Endothelial cell (in vitro differentiated cells): Measurements from ENCODE around the gene PDS5B. TPM values are rescaled to one million over a fixed set of nuclear protein-coding genes. Genes with fewer than 3 reads are reported as not detected.

ENCODE experiments used
- DNase-seq: peaks from one replicate; pipeline ENCODE4 v3.0.0; 2021; ENCODE audit warnings: low spot score
- H3K27ac Mint-ChIP-seq: one replicate; pipeline ENCODE4 v1.8.0; 2021; ENCODE audit warnings: mixed read lengths, inconsistent platforms; ENCODE audit not compliant: unreplicated experiment
- H3K27me3 Mint-ChIP-seq: one replicate; pipeline ENCODE4 v1.8.0; 2021; ENCODE audit warnings: mild to moderate bottlenecking, moderate library complexity, mixed read lengths, inconsistent platforms; ENCODE audit not compliant: unreplicated experiment
- H3K36me3 Mint-ChIP-seq: one replicate; pipeline ENCODE4 v1.8.0; 2021; ENCODE audit warnings: mild to moderate bottlenecking, low read depth, mixed read lengths, inconsistent platforms; ENCODE audit not compliant: unreplicated experiment
- H3K4me1 Mint-ChIP-seq: one replicate; pipeline ENCODE4 v1.8.0; 2021; ENCODE audit warnings: mild to moderate bottlenecking, mixed read lengths, inconsistent platforms; ENCODE audit not compliant: unreplicated experiment
- H3K4me3 Mint-ChIP-seq: one replicate; pipeline ENCODE4 v1.8.0; 2021; ENCODE audit warnings: mild to moderate bottlenecking, mixed read lengths, inconsistent platforms; ENCODE audit not compliant: unreplicated experiment
- H3K9me3 Mint-ChIP-seq: one replicate; pipeline ENCODE4 v1.8.0; 2021; ENCODE audit warnings: mixed read lengths, inconsistent platforms; ENCODE audit not compliant: unreplicated experiment
- CTCF ChIP-seq: fragments of 200-600 bp; sonication (generic); IDR thresholded peaks from one replicate; pipeline ENCODE4 v1.5.0; 2021; ENCODE audit warnings: antibody characterized with exemption; ENCODE audit not compliant: unreplicated experiment
- total RNA-seq: library from RNA; stranded (reverse); fragmentation: NEBNext Ultra II Directional; extraction: Animal tissue kit (Norgen Biotek cat#: 25700); gene quantifications from one replicate; pipeline ENCODE4 v1.2.1, GENCODE V29; 2021; ENCODE audit not compliant: unreplicated experiment

The PDS5B gene
- total RNA-seq, 1 donor from 2014 or later: 72.3 TPM

GRCh38 chr13:32582991-32583390 is 3.3 kb upstream of the PDS5B start:
- no peak for TF ChIP-seq CTCF
- no peak for DNase-seq
- H3K27me3 Mint-ChIP-seq: peaks cover 10% of the 10 kb centered on the region
- peaks cover 5% of the 10 kb centered on the region for H3K9me3 Mint-ChIP-seq
- peaks cover 12% of the 10 kb centered on the region for H3K4me1 Mint-ChIP-seq
- H3K36me3 Mint-ChIP-seq: peaks cover 7% of the 10 kb centered on the region
- H3K4me3 Mint-ChIP-seq: no peak overlapping the region
- H3K27ac Mint-ChIP-seq: no peak overlapping the region

GRCh38 chr13:32585550-32586079 is 637 bp upstream of the PDS5B start:
- peak overlapping the region; percentile 64 for H3K27ac Mint-ChIP-seq
- peak overlapping the region; percentile 90 for H3K4me3 Mint-ChIP-seq
- peaks cover 34% of the 10 kb centered on the region for H3K4me1 Mint-ChIP-seq
- H3K27me3 Mint-ChIP-seq: peaks cover 10% of the 10 kb centered on the region
- peak; percentile 10 for DNase-seq
- TF ChIP-seq CTCF: no peak
- H3K9me3 Mint-ChIP-seq: no peaks in the 10 kb centered on the region
- H3K36me3 Mint-ChIP-seq: peaks cover 8% of the 10 kb centered on the region

GRCh38 chr13:32587011-32587810 is 959 bp downstream of the PDS5B start:
- Mint-ChIP-seq H3K36me3 (peaks cover 8% of the 10 kb centered on the region), H3K9me3 (no peaks in the 10 kb centered on the region), H3K27me3 (peaks cover 10% of the 10 kb centered on the region), H3K4me1 (peaks cover 36% of the 10 kb centered on the region), H3K27ac (peak overlapping the region; percentile 94), H3K4me3 (peak overlapping the region; percentile 99)
- peak; percentile 63 for DNase-seq
- TF ChIP-seq CTCF: no peak

- Mint-ChIP-seq H3K9me3 (no peaks in the 10 kb centered on the region), H3K36me3 (peaks cover 9% of the 10 kb centered on the region), H3K27ac (peak overlapping the region; percentile 94), H3K4me1 (peaks cover 36% of the 10 kb centered on the region), H3K27me3 (peaks cover 10% of the 10 kb centered on the region), H3K4me3 (peak overlapping the region; percentile 99)
- no peak for TF ChIP-seq CTCF
- DNase-seq: no peak
Observed at GRCh38 chr13:32587811-32588170, 1.5 kb downstream of the PDS5B start.

GRCh38 chr13:32588736-32589135 is 2.5 kb downstream of the PDS5B start:
- Mint-ChIP-seq H3K4me1 (peaks cover 42% of the 10 kb centered on the region), H3K9me3 (no peaks in the 10 kb centered on the region), H3K36me3 (peaks cover 12% of the 10 kb centered on the region), H3K4me3 (peak overlapping the region; percentile 99), H3K27me3 (peaks cover 10% of the 10 kb centered on the region), H3K27ac (peak overlapping the region; percentile 94)
- no peak for DNase-seq
- TF ChIP-seq CTCF: no peak
